ENCODE data around the gene NFKB1.
"Not testable (repeated sequence)": the region's sequence is repeated elsewhere in the genome, so short reads cannot be mapped to it uniquely, and the experiment has no call there.

The NFKB1 gene

GRCh38 chr4:102614801-102615200 is 113.6 kb downstream of the NFKB1 start:
- DNase-seq (ENCODE audit: low spot score): no peak
- in situ Hi-C loops (cut with MboI; ENCODE audit: low sequenced_read_pairs, unreplicated experiment): no loop called here
- no peak for TF ChIP-seq CTCF (IDR thresholded peaks at IDR 0.05; ENCODE audit: borderline replicate concordance, control extremely low read depth, extremely low read depth, insufficient read depth, missing control alignments)

- DNase-seq (ENCODE audit: low spot score): no peak
- in situ Hi-C loops (cut with MboI; ENCODE audit: low sequenced_read_pairs, unreplicated experiment): no loop called here
Measured at GRCh38 chr4:102616636-102617035, 115.5 kb downstream of the NFKB1 start.

GRCh38 chr4:102619021-102619420 is 117.9 kb downstream of the NFKB1 start:
- DNase-seq (ENCODE audit: low spot score); in situ Hi-C loops (cut with MboI; ENCODE audit: low sequenced_read_pairs, unreplicated experiment): not testable (repeated sequence)

More at GRCh38 chr4:102616636-102617035, 115.5 kb downstream of the NFKB1 start:
- TF ChIP-seq CTCF (IDR thresholded peaks at IDR 0.05; ENCODE audit: borderline replicate concordance, control extremely low read depth, extremely low read depth, insufficient read depth, missing control alignments): no peak

- not testable (repeated sequence) for DNase-seq (ENCODE audit: low spot score)
- in situ Hi-C loops (cut with MboI; ENCODE audit: low sequenced_read_pairs, unreplicated experiment): loop anchor here (5.0 kb wide), 1 partner anchor 168 kb away; no protein-coding TSS in a partner anchor
Measured at GRCh38 chr4:102619776-102620631, 118.8 kb downstream of the NFKB1 start.

- peak; percentile 41 for DNase-seq (ENCODE audit: low spot score)
- TF ChIP-seq CTCF (IDR thresholded peaks at IDR 0.05; ENCODE audit: borderline replicate concordance, control extremely low read depth, extremely low read depth, insufficient read depth, missing control alignments): no peak
- in situ Hi-C loops (cut with MboI; ENCODE audit: low sequenced_read_pairs, unreplicated experiment): loop anchor here (5.0 kb wide), 1 partner anchor 169 kb away; no protein-coding TSS in a partner anchor
Measured at GRCh38 chr4:102620697-102621497, 119.7 kb downstream of the NFKB1 start.

GRCh38 chr4:102623622-102624021 is 122.5 kb downstream of the NFKB1 start:
- in situ Hi-C loops (cut with MboI; ENCODE audit: low sequenced_read_pairs, unreplicated experiment): loop anchor here (5.0 kb wide), 1 partner anchor 171 kb away; no protein-coding TSS in a partner anchor
- no peak for TF ChIP-seq CTCF (IDR thresholded peaks at IDR 0.05; ENCODE audit: borderline replicate concordance, control extremely low read depth, extremely low read depth, insufficient read depth, missing control alignments)
- no peak for DNase-seq (ENCODE audit: low spot score)

- in situ Hi-C loops (cut with MboI; ENCODE audit: low sequenced_read_pairs, unreplicated experiment): loop anchor here (5.0 kb wide), 1 partner anchor 172 kb away; no protein-coding TSS in a partner anchor
- TF ChIP-seq CTCF (IDR thresholded peaks at IDR 0.05; ENCODE audit: borderline replicate concordance, control extremely low read depth, extremely low read depth, insufficient read depth, missing control alignments): no peak
- no peak for DNase-seq (ENCODE audit: low spot score)
Measured at GRCh38 chr4:102624505-102624904, 123.3 kb downstream of the NFKB1 start.

Measured in GM13976 (cell line).